Activated T-cell treated with anti-CD3 and anti-CD28 coated beads, Interleukin-2, amount 50 U/mL, for 4 hours (primary cell): Measurements from ENCODE around the gene LUC7L3. TPM values are rescaled to one million over a fixed set of nuclear protein-coding genes. Genes with fewer than 3 reads are reported as not detected.

Experiments used
- total RNA-seq, 3 donors: library from RNA; stranded (reverse); gene quantifications; one replicate each; pipeline ENCODE4 v1.2.1, GENCODE V29; 2021

LUC7L3 gene
- total RNA-seq, 3 donors from 2014 or later: 99.8 to 108 (median 100) TPM

Other genes with a start within 250 kb of the LUC7L3 start
- 10 to 100 TPM; 59.9 to 67.7 (median 67.4) TPM for gene RSAD1, start 240.7 kb upstream of the LUC7L3 start, total RNA-seq
- under 1 TPM; 0.26 to 0.49 (median 0.30) TPM for gene MYCBPAP, start 211.2 kb upstream of the LUC7L3 start, total RNA-seq
- gene EPN3, start 186.9 kb upstream of the LUC7L3 start, total RNA-seq: under 1 TPM in 1 of 3 donors, not detected in 2; 0.30 TPM
- 10 to 100 TPM in 2 of 3 donors, 1 to 10 TPM in 1; 6.5 to 16.9 (median 13.5) TPM for gene SPATA20, start 172.4 kb upstream of the LUC7L3 start, total RNA-seq
- gene CACNA1G, start 158.9 kb upstream of the LUC7L3 start, total RNA-seq: under 1 TPM in 1 of 3 donors, not detected in 2; 0.03 TPM
- under 1 TPM; 0.26 to 0.63 (median 0.49) TPM for gene ABCC3, start 84.7 kb upstream of the LUC7L3 start, total RNA-seq
- gene ANKRD40, start 11.7 kb upstream of the LUC7L3 start, total RNA-seq: 10 to 100 TPM; 54.4 to 61.1 (median 59.1) TPM
- gene ANKRD40CL, start 47.9 kb downstream of the LUC7L3 start, total RNA-seq: not detected
- not detected for gene WFIKKN2, start 116.0 kb downstream of the LUC7L3 start, total RNA-seq
- gene TOB1, start 146.8 kb downstream of the LUC7L3 start, total RNA-seq: 10 to 100 TPM; 29.4 to 31.0 (median 30.9) TPM